Measurements from ENCODE around the gene TSPYL1. TPM values are rescaled to one million over a fixed set of nuclear protein-coding genes. Genes with fewer than 3 reads are reported as not detected.

The TSPYL1 gene
- total RNA-seq, 4 donors from 2014 or later, result 38.2 to 68.8 (median 50.1) TPM

GRCh38 chr6:116307001-116307400 is 27.3 kb upstream of the TSPYL1 start:
- no peak for TF ChIP-seq CTCF (IDR thresholded peaks at IDR 0.05; ENCODE audit: low read depth)

GRCh38 chr6:116304538-116305097 is 24.9 kb upstream of the TSPYL1 start:
- no peak for TF ChIP-seq CTCF (IDR thresholded peaks at IDR 0.05; ENCODE audit: low read depth)

GRCh38 chr6:116301104-116301503 is 21.4 kb upstream of the TSPYL1 start:
- TF ChIP-seq CTCF (IDR thresholded peaks at IDR 0.05; ENCODE audit: low read depth), result no peak

GRCh38 chr6:116300566-116300965 is 20.8 kb upstream of the TSPYL1 start:
- TF ChIP-seq CTCF (IDR thresholded peaks at IDR 0.05; ENCODE audit: low read depth), result no peak

GRCh38 chr6:116298973-116299372 is 19.2 kb upstream of the TSPYL1 start:
- TF ChIP-seq CTCF (IDR thresholded peaks at IDR 0.05; ENCODE audit: low read depth), result no peak

GRCh38 chr6:116298273-116298672 is 18.5 kb upstream of the TSPYL1 start:
- TF ChIP-seq CTCF (IDR thresholded peaks at IDR 0.05; ENCODE audit: low read depth), result no peak

GRCh38 chr6:116292553-116292952 is 12.8 kb upstream of the TSPYL1 start:
- no peak for TF ChIP-seq CTCF (IDR thresholded peaks at IDR 0.05; ENCODE audit: low read depth)
